HL-60 (cell line): Measurements from ENCODE around the gene CACNG6.

Experiments
- DNase-seq, 2 experiments: peaks; one replicate each; pipeline ENCODE4 v3.0.0-alpha.2; 2010 to 2020; ENCODE audit warnings: low read depth in 1 of 2, low spot score in 1 of 2
- H3K27ac ChIP-seq: fragments of 250-450 bp; sonication (Bioruptor Pico); replicated peaks from 2 replicates; pipeline ENCODE4 v1.5.1; 2020; ENCODE audit warnings: mild to moderate bottlenecking, moderate library complexity
- H3K27me3 ChIP-seq: fragments of 250-450 bp; sonication (Bioruptor Pico); 2 replicates; pipeline ENCODE4 v1.5.1; 2021; ENCODE audit warnings: mild to moderate bottlenecking, moderate library complexity; ENCODE audit not compliant: insufficient read depth, poor library complexity, severe bottlenecking
- H3K4me3 ChIP-seq: replicated peaks from 2 replicates; pipeline ENCODE4 v1.5.1; 2011; ENCODE audit warnings: mild to moderate bottlenecking, control low read depth, low read length; ENCODE audit not compliant: insufficient read depth
- GABPA ChIP-seq: IDR thresholded peaks from 2 replicates; pipeline ENCODE4 v1.6.1; 2012; ENCODE audit warnings: low read depth
- POLR2AphosphoS5 ChIP-seq: IDR thresholded peaks from 2 replicates; pipeline ENCODE4 v1.6.1; 2012; ENCODE audit warnings: low read depth
- REST ChIP-seq: IDR thresholded peaks from 2 replicates; pipeline ENCODE4 v1.6.1; 2012; ENCODE audit warnings: low read depth; ENCODE audit not compliant: insufficient replicate concordance
- SPI1 ChIP-seq: IDR thresholded peaks from 2 replicates; pipeline ENCODE4 v1.6.1; 2012; ENCODE audit warnings: low read depth, mild to moderate bottlenecking, borderline replicate concordance
- TF ChIP-seq, protein P1 (sequence below): IDR thresholded peaks from one replicate; pipeline ENCODE4 v1.5.1; 2011; ENCODE audit warnings: low read length, control low read depth, inconsistent platforms; ENCODE audit not compliant: insufficient read depth

Gene CACNG6

DNA sequence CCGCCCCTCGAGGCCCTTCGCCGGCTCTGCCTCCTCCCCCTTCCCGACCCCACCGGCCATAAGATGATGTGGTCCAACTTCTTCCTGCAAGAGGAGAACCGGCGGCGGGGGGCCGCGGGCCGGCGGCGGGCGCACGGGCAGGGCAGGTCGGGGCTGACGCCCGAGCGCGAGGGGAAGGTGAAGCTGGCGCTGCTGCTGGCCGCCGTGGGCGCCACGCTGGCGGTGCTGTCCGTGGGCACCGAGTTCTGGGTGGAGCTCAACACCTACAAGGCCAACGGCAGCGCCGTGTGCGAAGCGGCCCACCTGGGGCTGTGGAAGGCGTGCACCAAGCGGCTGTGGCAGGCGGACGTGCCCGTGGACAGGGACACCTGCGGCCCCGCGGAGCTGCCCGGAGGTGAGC lies 1.4 kb downstream of the CACNG6 start:
- peaks cover 20% of the 10 kb centered on the region for H3K27me3 ChIP-seq
- no peak for DNase-seq
- TF ChIP-seq, protein P1, sequence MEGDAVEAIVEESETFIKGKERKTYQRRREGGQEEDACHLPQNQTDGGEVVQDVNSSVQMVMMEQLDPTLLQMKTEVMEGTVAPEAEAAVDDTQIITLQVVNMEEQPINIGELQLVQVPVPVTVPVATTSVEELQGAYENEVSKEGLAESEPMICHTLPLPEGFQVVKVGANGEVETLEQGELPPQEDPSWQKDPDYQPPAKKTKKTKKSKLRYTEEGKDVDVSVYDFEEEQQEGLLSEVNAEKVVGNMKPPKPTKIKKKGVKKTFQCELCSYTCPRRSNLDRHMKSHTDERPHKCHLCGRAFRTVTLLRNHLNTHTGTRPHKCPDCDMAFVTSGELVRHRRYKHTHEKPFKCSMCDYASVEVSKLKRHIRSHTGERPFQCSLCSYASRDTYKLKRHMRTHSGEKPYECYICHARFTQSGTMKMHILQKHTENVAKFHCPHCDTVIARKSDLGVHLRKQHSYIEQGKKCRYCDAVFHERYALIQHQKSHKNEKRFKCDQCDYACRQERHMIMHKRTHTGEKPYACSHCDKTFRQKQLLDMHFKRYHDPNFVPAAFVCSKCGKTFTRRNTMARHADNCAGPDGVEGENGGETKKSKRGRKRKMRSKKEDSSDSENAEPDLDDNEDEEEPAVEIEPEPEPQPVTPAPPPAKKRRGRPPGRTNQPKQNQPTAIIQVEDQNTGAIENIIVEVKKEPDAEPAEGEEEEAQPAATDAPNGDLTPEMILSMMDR: no peak
- H3K4me3 ChIP-seq: no peak overlapping the region
- no peak overlapping the region for H3K27ac ChIP-seq

- no peak for DNase-seq
- H3K27me3 ChIP-seq: peaks cover 20% of the 10 kb centered on the region
- no peak overlapping the region for H3K4me3 ChIP-seq
- TF ChIP-seq REST (no peak), SPI1 (no peak), POLR2AphosphoS5 (no peak), GABPA (no peak)
- TF ChIP-seq, protein P1: no peak
- no peak overlapping the region for H3K27ac ChIP-seq
Observed at GRCh38 chr19:53993448-53993847, 2.0 kb downstream of the CACNG6 start.

DNA sequence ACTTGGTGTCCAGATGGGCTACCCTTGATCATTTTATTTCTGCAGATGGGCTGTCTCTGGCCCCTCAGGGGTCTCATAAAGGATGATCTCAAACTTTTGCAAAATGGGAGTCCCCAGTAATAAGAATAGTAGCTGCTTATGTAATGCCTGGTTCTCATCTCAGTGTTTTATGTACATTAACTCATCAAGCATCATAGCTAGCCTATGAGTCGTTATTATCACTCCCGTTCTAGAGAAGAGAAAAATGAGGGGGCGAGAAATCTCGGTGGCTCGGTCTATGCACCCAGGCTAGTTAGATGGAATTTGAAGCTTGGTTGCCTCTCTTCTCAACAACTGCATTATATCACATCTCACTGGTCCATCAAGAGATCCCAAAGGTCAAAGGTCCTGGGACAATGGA lies 3.4 kb downstream of the CACNG6 start:
- DNase-seq: no peak
- Histone ChIP-seq H3K4me3 (no peak overlapping the region), H3K27ac (no peak overlapping the region), H3K27me3 (peaks cover 20% of the 10 kb centered on the region)
- no peak for TF ChIP-seq REST
- TF ChIP-seq POLR2AphosphoS5: no peak
- TF ChIP-seq GABPA: no peak
- no peak for TF ChIP-seq SPI1
- TF ChIP-seq, protein P1: no peak

DNA sequence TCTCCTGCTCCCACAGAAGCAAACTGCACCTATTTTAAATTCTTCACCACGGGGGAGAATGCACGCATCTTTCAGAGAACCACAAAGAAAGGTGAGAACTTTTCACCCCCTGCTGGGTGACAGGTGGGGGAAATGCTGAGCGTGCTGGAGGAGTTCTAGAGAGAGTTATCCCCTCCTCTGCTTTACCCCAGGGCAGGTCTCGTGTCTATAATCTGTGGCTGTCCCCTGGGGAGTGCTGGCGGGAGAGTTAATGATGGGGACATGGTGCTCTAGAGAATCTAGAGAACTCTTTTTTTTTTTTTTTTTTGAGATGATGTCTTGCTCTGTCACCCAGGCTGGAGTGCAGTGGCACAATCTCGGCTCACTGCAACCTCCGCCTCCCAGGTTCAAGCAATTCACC lies 6.8 kb downstream of the CACNG6 start:
- H3K4me3 ChIP-seq: no peak overlapping the region
- no peak for DNase-seq
- H3K27ac ChIP-seq: no peak overlapping the region
- peaks cover 3% of the 10 kb centered on the region for H3K27me3 ChIP-seq
- TF ChIP-seq POLR2AphosphoS5: no peak
- TF ChIP-seq, protein P1: no peak
- TF ChIP-seq REST: no peak
- TF ChIP-seq SPI1: no peak
- TF ChIP-seq GABPA: no peak
